Measurements from ENCODE around the gene ZBTB45. TPM values are rescaled to one million over a fixed set of nuclear protein-coding genes. Genes with fewer than 3 reads are reported as not detected.

The ZBTB45 gene
- total RNA-seq, 2 experiments from 2014 or later, result 10.7 to 14.7 TPM

DNA sequence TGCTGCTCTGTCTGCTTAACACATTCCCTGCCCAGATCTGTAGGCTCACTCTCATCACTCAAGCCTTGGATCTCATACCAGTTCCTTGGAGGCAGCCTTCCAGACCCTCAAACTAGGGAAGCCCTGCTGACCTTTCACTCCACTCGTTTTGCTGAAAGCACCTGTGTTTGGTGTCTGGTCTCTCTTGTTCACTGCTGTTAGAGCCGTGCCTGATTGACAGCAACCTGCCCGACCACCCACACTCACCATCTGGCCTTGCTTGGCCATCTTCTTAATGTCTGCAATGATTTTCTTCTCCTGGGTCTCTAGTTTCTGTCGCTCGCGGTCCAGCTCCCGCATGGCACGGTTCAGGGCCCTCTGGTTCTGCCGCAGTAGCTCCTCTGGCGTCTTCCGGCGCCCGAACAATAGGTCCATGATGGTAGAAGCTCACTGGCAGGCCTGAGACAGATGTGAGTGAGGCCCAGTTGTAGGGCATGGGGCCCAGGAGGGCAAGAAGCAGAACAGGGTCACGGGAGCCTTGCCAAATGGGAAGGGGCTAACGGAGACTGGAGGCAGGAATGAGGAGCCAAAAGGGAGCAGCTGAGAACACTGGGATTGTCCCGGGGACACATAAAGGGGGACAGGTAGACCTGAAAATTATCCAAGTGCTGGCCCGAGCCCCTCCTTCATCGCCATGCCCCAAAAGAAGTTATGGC lies 34.3 kb upstream of the ZBTB45 start:
- POLR2A ChIA-PET, result interaction anchor here (0.7 to 1.9 kb wide), 6 partner anchors 8 to 1165 kb away, joined by 3 to 9 read pairs (median 6); partner anchors contain the start of gene TRIM28
- Histone ChIP-seq H3K4me2 (ENCODE audit: low read length) (peak overlapping the region; percentile 99), H3K4me1 (ENCODE audit: insufficient read depth, low read length, poor library complexity, severe bottlenecking) (peaks cover 32% of the 10 kb centered on the region), H3K9me3 (ENCODE audit: low read length) (no peaks in the 10 kb centered on the region), H3K9me2 (ENCODE audit: insufficient read depth, low read length) (no peaks in the 10 kb centered on the region), H3K4me3 (ENCODE audit: low read depth, low read length, poor library complexity, severe bottlenecking) (peak overlapping the region; percentile 79), H3K79me2 (ENCODE audit: insufficient read depth, low read depth, low read length) (peaks cover 26% of the 10 kb centered on the region), H3K36me3 (ENCODE audit: insufficient read depth, low read length) (peaks cover 77% of the 10 kb centered on the region), H2AFZ (ENCODE audit: low read length) (no peak overlapping the region), H4K20me1 (ENCODE audit: insufficient read depth, low read length) (0 out of 2 replicates have a peak, but pooled peaks cover 4% of the 10 kb centered on the region), H3K27ac (ENCODE audit: low read depth, low read length, poor library complexity, severe bottlenecking) (peak overlapping the region; percentile 87)
- BruUV-seq (replicated peaks), result no TSS peak
- no peak for DNase-seq (ENCODE audit: low spot score)
- intact Hi-C loops (cut with micrococcal nuclease; ENCODE audit: unreplicated experiment), result no loop called here
- no peak for TF ChIP-seq EZH2phosphoT487 (IDR thresholded peaks at IDR 0.05; ENCODE audit: borderline replicate concordance, low read depth, low read length)
- TF ChIP-seq, protein P1, sequence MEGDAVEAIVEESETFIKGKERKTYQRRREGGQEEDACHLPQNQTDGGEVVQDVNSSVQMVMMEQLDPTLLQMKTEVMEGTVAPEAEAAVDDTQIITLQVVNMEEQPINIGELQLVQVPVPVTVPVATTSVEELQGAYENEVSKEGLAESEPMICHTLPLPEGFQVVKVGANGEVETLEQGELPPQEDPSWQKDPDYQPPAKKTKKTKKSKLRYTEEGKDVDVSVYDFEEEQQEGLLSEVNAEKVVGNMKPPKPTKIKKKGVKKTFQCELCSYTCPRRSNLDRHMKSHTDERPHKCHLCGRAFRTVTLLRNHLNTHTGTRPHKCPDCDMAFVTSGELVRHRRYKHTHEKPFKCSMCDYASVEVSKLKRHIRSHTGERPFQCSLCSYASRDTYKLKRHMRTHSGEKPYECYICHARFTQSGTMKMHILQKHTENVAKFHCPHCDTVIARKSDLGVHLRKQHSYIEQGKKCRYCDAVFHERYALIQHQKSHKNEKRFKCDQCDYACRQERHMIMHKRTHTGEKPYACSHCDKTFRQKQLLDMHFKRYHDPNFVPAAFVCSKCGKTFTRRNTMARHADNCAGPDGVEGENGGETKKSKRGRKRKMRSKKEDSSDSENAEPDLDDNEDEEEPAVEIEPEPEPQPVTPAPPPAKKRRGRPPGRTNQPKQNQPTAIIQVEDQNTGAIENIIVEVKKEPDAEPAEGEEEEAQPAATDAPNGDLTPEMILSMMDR (conservative IDR thresholded peaks at IDR 0.05; ENCODE audit: low read length), result no peak
- CTCF ChIA-PET (ENCODE audit: unreplicated experiment), result interaction anchor here (0.9 to 1.4 kb wide), 3 partner anchors 9 to 34 kb away, joined by 3 to 7 read pairs (median 4); partner anchors contain the start of gene ZBTB45

DNA sequence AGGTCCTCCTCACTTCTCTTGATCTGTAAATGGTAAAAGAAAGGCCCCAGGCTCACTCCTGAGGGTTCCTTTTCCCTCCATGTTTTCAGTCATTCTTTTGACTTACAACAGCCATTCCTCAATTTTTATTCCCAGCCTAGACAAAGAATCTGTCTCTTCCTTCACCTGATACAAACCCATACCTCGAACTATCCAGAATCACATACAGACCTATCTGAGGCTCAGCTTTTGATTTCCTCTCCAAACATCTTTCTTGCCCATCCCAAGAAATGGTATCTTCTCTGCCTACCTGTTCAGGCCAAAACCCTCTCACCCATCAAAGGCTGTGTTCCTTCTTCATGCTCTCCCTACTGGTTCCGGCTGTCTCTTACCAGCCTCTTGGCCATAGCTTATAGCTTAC lies 33.0 kb upstream of the ZBTB45 start:
- Histone ChIP-seq H3K4me3 (ENCODE audit: low read depth, low read length, poor library complexity, severe bottlenecking) (no peak overlapping the region), H3K36me3 (ENCODE audit: insufficient read depth, low read length) (peaks cover 90% of the 10 kb centered on the region), H3K79me2 (ENCODE audit: insufficient read depth, low read depth, low read length) (peaks cover 28% of the 10 kb centered on the region), H3K27ac (ENCODE audit: low read depth, low read length, poor library complexity, severe bottlenecking) (no peak overlapping the region), H3K4me1 (ENCODE audit: insufficient read depth, low read length, poor library complexity, severe bottlenecking) (peaks cover 32% of the 10 kb centered on the region), H2AFZ (ENCODE audit: low read length) (no peak overlapping the region), H3K4me2 (ENCODE audit: low read length) (no peak overlapping the region), H3K9me3 (ENCODE audit: low read length) (no peaks in the 10 kb centered on the region), H4K20me1 (ENCODE audit: insufficient read depth, low read length) (peaks cover 9% of the 10 kb centered on the region; the same call in 1 of the 2 replicates), H3K9me2 (ENCODE audit: insufficient read depth, low read length) (no peaks in the 10 kb centered on the region)
- no peak for DNase-seq (ENCODE audit: low spot score)
- ChIA-PET CTCF (ENCODE audit: unreplicated experiment) (interaction anchor here (0.6 kb wide), 1 partner anchor 29 kb away, joined by 4 read pairs; no protein-coding TSS in a partner anchor), POLR2A (interaction anchor here (1.8 kb wide), 1 partner anchor 9 kb away, joined by 8 read pairs; the partner anchor contains the start of gene TRIM28)
- intact Hi-C loops (cut with micrococcal nuclease; ENCODE audit: unreplicated experiment), result no loop called here
- TF ChIP-seq, protein P1 (conservative IDR thresholded peaks at IDR 0.05; ENCODE audit: low read length), result no peak
- no peak for TF ChIP-seq EZH2phosphoT487 (IDR thresholded peaks at IDR 0.05; ENCODE audit: borderline replicate concordance, low read depth, low read length)
- BruUV-seq (replicated peaks), result no TSS peak
